Measurements from ENCODE around the gene LDB2.

- no peak for TF ChIP-seq POLR2A (IDR thresholded peaks at IDR 0.05)
- no peak for TF ChIP-seq CTCF (IDR thresholded peaks at IDR 0.05)
- TF ChIP-seq POLR2AphosphoS5 (IDR thresholded peaks at IDR 0.05), result no peak
Observed at GRCh38 chr4:16498978-16499377, 399.5 kb downstream of the LDB2 start.

All from breast epithelium (tissue), 3 donors.